Stimulated activated CD4-positive, alpha-beta T cell treated with anti-CD3 and anti-CD28 coated beads, Interleukin-2, amount 100 ng/mL, for 48 hours (primary cell): ENCODE measurements around the gene GRAPL.
"Not testable (repeated sequence)": the region's sequence is repeated elsewhere in the genome, so short reads cannot be mapped to it uniquely, and the experiment has no call there.

Experiments
- DNase-seq, 2 donors: peaks; one replicate each; pipeline ENCODE4 v3.0.0-alpha.2; 2020

GRAPL gene

DNA sequence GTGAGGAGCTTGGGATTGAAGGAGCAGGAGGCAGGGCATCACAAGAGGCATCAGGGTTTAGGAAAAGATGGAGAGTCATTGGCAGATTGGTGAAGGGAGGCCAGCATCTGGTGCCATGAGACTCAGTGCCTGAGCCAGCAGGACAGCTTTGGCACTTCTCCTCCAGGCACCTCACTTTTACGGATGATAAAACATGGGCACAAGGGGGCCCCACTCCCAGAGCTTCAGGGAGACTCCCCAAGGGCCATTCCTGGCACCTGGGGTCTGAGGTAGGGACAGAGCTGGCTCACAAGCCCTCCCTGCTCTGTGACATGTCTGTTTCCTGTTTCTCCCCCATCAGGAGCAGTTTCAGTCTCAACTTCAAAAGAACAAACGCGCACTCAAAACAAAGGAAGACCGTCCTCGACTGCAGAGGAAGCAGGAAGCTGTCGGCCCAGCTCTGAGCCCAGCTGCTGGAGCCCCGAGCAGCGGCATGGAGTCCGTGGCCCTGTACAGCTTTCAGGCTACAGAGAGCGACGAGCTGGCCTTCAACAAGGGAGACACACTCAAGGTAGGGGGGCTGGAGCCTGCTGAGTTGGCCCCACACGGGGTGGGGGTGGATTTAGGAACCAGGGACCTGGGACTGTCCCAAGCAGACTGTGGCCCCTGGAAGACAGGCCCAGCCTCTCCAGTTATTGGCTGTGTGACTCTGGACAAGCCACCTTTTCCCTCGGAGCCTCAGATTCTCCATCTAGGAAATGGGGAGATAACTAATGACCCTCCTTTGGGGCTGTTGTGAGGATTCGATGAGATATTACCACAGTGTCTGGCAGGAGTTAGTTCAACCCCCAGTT lies at the start of gene GRAPL:
TSS of gene GRAPL (plus strand) at position 442 of the 833 bp plus-strand sequence. CDS start at position 473, 31 bp downstream.
- DNase-seq = not testable (repeated sequence)

GRCh38 chr17:19088804-19089685 lies 38.3 kb upstream of the GRAPL start:
- not testable (repeated sequence) for DNase-seq

GRCh38 chr17:19090058-19090772 lies 37.2 kb upstream of the GRAPL start:
- DNase-seq = not testable (repeated sequence)

GRCh38 chr17:19092737-19093683 lies 34.4 kb upstream of the GRAPL start:
- DNase-seq = not testable (repeated sequence)

DNA sequence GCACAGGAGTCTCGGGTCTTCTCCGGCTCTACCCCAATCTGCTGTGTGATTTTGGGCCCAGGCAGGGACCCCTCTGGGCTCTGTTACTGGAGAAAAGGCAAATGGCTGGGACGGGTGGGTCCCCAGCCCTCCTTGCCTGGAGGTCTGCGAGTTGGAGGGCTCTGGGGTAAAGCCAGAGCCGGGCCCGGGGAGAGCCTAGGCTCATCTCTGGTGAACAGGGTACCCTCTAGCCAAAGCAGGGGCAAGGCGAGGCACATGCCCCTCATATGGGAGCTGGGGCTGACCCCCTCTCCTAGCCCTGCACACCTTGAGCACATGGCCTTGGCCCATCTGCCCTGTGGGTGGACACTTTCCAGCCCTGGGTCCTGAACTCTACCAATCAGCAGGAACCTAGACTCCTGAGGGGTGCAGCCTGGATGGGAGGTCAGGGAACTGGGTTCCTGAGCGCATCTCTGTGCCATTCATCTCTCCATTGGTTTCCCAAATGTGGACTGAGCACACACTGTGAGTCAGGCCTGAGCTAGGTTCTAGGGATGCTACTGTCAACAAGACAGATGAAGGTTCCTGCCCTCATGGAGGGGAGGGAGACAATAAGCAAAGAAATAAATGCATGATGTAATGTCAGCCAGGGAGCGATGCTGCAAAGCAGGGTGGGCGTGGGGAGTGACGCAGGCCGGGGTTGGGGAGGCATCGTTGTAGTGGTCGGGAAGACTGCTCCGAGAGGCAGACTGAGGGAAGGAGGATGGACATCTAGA lies 33.5 kb upstream of the GRAPL start:
- not testable (repeated sequence) for DNase-seq

DNA sequence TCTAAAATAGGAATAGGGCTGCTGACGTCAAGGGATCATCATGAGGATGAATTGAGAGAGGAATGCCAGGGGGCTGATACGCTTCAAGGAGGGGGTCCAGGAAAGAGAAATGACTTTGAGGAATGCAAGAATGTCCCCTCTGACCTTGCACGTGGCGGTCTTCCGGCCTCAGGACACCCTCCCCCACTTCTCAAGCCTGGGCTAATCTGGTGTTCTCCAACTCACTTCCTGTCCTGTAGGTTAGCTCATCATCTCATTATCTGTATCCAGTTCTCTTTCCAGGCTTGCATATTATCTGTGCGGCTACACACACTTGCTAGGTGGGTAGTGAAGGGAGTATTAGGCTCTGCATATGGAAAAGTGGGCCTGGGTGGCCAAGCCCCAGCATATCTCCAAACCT lies 18.9 kb upstream of the GRAPL start:
- DNase-seq = not testable (repeated sequence)

DNA sequence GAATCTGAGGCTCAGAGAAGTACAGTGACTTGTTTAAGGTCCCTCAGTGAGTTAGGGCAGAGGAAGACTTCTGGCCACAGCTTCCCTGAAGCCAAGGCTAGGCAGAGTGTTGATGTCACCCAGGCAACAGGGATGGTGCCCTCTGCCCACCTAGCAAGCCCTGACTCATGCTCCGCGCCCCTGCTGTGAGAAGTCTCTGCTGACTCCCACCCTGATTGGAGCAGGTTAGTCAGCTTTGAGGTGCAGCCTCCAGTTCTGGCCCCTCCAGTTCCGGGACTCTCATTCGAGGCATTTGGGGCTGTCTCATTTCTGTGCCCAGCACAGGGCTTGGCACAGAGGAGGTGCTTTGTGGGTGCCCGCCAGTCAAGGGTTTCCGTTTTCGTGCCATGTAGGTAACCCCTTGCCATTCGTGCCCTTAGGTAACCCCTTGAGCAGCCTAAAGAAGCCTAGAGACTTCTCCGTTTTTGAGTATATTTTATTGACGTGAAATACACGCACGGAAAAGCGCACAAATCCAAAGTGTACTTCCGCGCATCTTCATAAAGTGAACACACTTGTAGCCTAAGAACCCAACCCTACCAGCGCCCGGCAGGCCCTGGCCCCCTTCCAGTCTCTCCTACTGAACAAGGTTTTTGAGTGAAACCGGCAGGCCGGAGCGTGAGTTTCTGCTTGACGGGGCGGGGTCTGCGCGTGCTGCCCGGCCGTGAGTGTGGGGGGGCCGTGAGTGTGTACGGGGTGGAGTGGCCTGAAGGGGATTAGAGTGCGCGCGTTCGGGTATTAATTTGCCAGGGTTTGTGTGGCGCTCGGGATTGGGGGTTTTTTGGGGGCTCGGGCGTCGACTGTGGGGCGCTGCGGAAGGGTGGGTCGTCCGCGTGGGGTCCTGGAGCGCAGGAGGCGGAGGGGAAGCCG lies 16.9 kb upstream of the GRAPL start:
- not testable (repeated sequence) for DNase-seq

GRCh38 chr17:19111111-19111711 lies 16.2 kb upstream of the GRAPL start:
- peak; percentile 13 to 33 for DNase-seq

DNA sequence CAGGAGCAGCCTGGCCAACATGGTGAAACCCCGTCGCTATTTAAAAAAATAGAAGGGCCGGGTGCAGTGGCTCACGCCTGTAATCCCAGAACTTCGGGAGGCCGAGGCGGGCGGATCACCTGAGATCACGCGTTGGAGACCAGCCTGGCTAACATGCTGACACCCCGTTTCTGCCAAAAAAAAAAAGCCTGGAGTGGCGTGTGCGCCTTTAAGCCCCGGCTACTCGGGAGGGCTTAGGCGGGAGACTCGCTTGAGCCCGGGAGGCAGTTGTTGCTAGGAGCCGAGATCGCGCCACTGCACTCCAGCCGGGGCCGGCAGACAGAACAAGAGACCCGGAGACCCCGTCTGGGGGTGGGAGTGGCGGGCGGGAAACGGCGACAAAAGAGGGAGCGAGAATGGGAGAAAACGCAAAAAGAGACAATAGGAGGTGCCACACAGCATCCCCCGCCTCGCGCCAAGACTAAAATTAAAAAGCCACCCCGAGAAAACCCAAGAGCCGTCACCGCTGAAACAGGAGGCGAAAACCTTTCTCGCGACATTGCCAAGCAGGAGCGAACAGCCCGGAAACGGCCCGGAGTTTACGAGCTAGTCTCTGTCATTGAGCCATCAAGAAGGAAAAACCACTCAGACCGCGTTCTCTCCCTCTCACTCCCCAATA lies 15.5 kb upstream of the GRAPL start:
- DNase-seq = peak in 1 of 2 donors; percentile 55

GRCh38 chr17:19112459-19112826 lies 14.9 kb upstream of the GRAPL start:
- DNase-seq = not testable (repeated sequence)

- not testable (repeated sequence) for DNase-seq
These were observed 8.7 kb upstream of the GRAPL start for GRCh38 chr17:19118695-19119094.

GRCh38 chr17:19125289-19125688 lies 2.1 kb upstream of the GRAPL start:
- not testable (repeated sequence) for DNase-seq

DNA sequence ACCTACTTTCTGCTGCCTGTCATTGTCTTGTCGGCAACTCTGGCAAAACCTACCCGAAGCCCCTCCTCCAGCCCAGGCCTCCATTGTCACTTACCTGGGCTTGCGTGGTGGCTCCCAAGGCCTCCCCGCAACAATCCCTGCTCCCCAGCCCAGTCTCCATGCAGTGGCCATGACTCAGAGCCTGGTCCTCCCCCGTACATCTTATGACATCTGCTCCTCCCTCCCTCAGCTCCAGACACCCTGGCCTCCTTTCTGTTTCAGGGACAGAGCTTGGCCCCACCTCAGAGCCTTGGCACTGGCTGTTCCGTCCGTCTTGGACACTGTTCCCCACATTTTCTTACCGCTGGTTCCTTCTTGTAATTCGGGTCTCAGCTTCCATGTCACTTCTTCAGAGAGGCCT lies 2.1 kb downstream of the GRAPL start:
- DNase-seq = not testable (repeated sequence)

- not testable (repeated sequence) for DNase-seq
These were observed 3.7 kb downstream of the GRAPL start for GRCh38 chr17:19131108-19131507.

- DNase-seq = not testable (repeated sequence)
These were observed 4.4 kb downstream of the GRAPL start for GRCh38 chr17:19131772-19132171.

GRCh38 chr17:19133793-19134192 lies 6.4 kb downstream of the GRAPL start:
- not testable (repeated sequence) for DNase-seq

GRCh38 chr17:19135391-19135790 lies 8.0 kb downstream of the GRAPL start:
- DNase-seq = not testable (repeated sequence)

- not testable (repeated sequence) for DNase-seq
These were observed 8.7 kb downstream of the GRAPL start for GRCh38 chr17:19136138-19136537.

- DNase-seq = not testable (repeated sequence)
These were observed 9.2 kb downstream of the GRAPL start for GRCh38 chr17:19136605-19137004.
